CD4-positive, alpha-beta T cell treated with Interferon alpha-2 for 1 hour (primary cell): ENCODE measurements around the gene BRINP2.

Experiments used
- DNase-seq, 2 donors: peaks; one replicate each; pipeline ENCODE4 v3.0.0-alpha.2; 2020 to 2022

The BRINP2 gene, protein sequence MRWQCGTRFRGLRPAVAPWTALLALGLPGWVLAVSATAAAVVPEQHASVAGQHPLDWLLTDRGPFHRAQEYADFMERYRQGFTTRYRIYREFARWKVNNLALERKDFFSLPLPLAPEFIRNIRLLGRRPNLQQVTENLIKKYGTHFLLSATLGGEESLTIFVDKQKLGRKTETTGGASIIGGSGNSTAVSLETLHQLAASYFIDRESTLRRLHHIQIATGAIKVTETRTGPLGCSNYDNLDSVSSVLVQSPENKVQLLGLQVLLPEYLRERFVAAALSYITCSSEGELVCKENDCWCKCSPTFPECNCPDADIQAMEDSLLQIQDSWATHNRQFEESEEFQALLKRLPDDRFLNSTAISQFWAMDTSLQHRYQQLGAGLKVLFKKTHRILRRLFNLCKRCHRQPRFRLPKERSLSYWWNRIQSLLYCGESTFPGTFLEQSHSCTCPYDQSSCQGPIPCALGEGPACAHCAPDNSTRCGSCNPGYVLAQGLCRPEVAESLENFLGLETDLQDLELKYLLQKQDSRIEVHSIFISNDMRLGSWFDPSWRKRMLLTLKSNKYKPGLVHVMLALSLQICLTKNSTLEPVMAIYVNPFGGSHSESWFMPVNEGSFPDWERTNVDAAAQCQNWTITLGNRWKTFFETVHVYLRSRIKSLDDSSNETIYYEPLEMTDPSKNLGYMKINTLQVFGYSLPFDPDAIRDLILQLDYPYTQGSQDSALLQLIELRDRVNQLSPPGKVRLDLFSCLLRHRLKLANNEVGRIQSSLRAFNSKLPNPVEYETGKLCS

DNA sequence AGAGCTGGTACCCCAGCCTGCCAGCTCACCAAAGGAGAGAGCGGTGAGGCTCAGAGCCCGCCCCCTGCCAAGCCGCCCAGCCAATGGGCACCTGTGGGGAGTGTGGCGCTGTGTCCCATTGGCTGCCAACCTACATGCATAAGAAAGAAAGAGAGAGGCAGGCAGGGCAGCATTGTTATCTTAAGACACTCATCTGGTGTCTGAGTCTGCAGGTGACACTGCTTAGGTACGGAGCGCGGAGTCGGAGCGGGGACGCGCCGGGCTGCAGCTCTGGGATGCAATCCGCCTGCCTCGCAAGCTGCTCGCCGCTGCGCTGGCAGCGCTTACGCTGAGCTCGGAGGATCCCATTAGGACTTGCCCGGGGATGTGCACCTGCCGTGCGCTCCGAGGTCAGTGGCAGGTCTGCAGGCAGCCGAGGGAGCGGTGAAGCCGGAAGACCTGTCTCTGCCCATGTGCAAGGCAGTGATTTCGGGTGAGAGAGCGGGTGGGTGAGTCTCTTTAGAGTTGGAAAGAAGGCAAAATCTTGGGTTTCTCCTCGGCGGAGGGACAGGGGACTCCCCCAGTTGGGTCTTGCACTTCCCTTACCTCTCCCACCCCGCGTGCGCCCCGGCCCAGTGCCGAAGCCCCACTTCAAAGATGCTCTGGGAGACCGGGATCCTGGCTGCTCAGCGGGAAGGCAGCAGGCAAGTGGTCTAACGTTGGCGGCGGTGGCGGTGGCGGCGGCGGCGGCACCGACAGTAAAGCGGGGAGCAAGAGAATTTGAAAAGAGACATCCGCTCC is at the start of gene BRINP2:
TSS of gene BRINP2 (plus strand) at position 203 of the 780 bp plus-strand sequence. CDS start 58,919 bp downstream, outside the sequence.
- no peak for DNase-seq

DNA sequence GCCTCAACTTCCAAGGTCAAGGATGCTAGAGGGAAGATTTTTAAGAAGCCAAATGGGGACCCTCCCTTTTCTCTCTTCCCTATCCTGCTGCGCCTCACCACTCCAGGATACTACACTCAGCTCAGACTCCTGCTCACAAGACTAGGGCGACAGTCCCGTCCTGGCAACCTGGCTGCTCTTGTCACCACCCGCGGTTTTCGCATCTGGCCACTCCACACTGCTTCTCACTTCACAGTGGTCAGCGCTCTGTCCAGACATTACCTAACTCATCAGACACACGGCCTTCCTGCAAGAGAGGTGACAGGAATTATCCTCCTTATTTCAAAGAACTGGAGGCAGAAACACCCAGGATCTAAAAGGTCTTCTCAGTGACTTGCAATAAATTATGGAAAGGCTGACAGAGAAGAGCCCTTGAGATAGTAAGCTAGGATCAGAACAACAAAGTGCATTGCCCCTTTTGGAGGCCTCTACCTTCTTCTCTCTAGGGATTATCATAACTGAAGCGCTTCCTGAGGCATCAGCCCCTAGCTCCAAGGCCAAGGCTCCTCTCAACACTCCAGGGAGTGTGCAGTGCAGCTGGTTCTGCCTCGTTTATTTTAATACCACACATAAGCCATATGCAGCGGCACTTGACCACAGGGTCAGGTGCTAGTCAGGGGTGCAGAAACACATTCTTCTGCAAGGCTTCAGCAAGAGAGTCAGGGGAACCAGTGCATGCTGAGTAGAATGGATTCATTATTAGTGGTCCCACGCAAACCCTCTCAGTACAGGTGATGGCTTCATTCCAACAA is 48.1 kb upstream of the BRINP2 start:
- DNase-seq: no peak

DNA sequence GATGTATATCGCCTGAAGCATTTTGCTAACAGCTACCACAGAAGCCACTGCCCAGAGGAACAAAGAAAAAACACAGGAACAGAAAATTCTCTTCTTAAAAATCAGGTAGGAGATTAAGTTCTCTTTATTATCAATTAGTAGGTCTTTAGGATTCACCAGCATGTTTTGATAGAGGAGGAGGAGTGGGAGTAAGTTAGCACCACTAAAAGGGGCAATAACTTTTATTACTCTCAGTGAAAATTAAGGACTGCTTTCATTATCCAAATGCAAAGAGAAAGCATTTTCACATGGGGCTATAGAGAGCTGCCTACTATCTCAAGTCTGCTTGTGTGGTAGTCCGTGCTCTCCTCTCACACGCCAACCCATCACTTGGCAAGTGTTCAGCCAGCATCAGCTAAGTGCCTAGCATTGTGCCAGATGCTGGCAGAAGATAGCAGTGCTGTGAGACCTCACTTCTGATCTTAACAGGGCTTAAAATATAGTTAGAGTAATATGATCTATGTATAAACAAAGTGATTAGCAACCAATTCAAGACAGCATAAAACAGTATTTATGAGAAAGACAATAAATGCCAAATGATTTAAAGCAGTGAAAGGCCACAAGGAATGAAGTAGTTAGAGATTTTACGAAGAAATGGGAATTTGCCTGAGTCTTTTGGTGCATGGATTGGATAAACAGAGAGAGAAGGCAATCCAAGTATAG is 46.0 kb upstream of the BRINP2 start:
- DNase-seq: no peak

DNA sequence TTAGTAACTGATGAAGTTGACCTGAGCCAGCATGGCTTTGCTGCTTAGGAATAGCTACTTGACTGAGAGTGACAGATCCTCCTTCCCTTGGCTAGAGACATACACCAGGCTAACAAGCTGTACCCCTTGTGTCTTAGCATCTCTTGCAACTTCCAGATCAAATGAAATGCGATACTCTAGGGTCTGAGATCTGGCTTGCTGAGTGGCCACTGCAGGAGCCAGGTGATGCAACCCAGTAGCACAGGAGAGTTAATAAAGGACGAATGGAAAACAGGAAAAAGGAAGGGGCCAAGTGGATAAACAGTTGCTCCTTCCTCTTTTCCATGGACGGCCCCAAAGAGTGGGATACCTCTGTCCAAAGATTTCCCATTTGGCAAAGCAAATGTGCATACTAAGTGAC is 44.5 kb upstream of the BRINP2 start:
- no peak for DNase-seq

DNA sequence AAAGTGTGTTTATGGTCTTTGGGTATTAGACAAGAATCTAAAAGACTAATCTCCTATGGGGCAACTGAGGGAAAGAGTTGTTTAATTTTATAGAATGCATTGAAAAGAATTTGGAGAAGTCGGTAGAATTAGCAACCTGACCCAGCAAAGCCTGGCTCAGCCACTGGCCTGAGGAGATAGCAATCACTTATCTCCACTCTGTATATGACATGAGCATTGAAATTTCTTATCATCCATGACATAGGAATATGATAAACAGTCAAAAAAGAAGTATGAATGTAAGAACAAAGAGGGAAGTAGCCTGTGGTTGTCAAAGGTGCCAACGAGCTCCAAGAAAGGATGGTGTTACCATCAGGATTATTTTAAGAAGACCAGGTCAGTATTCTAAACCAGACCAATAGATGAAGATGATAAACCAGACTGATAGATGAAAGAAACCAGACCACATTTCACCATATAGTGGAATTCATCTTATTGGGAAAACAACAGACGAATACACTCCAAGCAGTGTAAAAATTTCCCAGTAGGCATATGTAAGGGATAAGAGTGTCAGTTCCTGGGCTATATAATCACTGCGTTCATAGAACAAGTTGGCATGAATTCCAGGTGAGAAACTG is 42.0 kb upstream of the BRINP2 start:
- no peak for DNase-seq

DNA sequence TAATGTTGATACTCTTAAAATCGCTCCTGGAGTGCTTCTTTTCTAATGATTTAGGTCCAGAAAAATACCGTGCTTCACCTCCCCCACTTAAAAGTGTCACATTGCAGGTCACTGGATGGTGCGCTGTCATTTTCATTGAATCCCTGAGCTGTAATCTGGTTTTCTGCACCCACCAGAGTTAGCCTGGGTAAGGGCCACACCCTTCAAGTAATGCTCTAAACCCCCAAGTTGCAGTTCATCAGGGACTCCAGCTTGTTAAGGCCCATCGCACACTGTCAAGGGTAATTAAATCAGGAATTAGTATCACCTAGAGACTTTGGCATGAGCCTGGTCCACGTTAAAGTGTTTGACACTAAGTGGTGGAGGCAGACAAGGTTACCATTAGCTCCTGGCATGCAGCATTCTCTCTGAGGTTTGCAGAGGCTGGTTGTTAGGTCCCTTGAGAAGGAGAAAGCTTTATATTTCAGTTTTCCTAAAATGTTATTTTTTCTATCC is 40.3 kb upstream of the BRINP2 start:
- no peak for DNase-seq

DNA sequence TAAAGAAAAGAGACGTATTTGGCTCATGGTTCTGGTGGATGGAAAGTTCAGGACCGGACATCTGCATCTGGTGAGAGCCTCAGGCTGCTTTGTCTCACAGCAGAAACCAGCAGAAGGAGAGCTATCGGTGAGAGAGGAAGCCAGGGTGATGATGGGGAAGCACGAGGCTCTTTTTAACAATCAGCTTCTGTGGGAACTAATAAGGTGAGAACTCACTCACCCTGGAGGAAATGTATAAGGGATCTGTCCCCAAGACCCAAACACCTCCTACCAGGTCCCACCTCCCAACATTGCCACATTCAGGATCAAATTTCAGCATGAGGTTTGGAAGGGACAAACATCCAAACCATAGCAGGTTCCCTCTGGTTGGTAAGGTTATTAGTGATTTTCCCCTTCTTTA is 39.0 kb upstream of the BRINP2 start:
- no peak for DNase-seq

DNA sequence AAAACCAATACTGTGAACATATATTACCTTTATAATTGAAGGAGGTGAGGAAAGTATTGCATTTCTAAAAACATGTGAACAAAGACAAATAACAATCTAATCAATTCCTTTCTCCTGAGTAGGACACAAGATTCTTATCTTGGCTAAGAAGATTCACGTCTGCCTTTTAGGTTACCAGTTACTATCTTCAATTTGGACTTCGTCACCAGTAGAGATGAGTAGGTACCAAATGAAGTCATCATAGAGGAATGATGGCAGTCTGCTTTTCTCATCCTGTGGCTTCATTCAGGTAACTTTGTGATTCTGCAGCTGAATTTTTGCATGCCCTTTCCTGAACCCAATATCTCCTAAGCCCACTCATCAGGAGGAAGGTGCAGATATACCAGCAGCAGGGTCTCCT is 38.6 kb upstream of the BRINP2 start:
- DNase-seq: no peak

DNA sequence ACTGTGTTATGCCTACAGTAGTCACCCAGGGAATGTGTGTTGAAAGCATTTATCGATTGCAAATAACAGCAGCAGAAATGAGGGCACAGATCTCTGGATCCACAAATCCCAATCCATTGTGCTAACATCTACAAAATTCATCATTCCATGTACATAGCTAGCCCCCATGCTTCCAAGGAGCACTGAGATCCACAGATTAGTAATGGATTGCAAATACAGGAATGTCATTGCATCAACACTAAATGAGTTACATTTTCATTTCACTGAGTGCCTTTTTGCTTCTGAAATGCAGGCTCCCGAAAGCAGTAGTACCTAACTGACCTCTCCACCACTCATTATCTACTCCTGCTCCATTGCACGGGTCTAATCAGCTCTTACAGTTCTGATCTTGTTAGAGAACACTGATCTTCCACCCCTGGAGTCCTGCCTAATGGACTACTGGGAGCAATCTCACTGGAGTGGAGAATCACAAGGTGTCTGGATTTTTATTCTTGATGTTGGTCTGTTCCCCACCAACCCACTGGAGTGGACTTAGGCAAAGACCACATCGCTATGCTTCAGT is 36.7 kb upstream of the BRINP2 start:
- no peak for DNase-seq

DNA sequence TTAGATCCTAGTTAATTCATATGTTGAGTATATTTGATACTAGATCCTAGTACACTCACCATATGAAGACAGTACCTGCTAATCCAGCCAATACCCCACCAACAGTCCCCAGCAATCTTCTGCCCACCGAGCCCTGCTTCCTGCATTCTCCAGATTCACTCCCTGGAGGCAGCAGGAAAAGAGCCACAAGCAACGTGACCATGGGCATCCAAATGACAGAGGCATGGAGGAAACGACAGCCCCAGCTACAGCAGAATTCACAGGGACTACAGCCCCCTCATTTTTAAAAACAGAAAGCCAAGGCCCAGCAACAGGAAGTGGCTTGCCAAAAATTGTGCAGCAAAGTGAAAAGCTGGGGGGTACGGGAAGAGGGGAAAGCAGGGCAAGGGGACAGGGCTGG is 35.5 kb upstream of the BRINP2 start:
- no peak for DNase-seq

DNA sequence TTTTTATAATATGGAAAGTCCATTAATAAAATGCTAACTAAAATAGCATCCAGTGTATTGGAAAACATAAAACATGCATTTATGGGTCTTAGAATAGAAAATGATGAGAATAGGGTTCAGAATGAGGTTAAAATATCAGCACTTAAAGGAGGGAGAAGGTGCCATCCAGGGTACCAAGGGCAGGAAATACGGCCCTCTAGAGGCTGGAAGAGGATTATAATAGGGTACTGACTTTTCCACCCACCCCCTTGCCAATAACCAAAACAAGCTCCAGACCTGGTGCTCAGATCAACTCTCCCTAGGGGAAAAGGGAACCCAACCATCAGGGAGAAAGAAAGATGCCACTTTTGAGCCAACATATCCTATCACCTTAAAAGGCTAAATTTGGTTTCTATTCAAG is 32.9 kb upstream of the BRINP2 start:
- no peak for DNase-seq

DNA sequence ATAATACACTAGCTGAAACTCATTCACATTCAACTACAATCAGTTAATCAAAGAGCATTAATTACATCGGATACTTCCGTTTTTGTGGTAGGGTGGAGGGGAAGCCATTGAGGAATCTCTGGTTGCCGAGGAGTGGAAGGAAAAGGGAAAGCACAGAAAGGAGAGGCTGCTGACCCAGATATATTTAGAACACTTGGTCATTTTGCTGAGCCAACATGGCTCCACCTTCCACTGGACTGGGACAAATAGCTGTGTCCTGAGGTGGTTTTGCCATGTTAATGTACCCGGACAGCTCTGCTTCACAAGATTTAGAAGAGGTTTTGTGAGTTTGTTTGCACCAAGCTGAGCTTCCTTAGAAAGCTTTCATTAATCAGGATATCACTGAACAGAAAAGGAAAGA is 32.4 kb upstream of the BRINP2 start:
- no peak for DNase-seq

DNA sequence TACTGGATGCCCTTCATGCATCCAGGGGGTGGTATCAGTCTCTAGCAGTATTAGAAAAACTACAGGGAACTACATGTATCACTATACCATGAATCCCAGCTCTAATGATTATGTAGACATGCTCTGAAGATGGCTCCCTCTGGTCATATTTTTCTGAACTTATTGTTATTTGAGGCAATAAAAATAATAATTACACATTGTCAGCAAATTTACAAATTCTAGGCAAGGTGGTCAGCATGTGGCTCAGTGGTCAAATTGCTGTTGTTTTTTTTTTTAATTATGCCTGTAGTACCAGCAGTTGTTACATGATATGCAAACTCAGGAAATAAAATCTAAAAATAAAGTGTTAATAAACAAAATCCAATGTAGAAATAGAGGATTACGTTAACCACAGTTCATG is 28.7 kb upstream of the BRINP2 start:
- DNase-seq: no peak

DNA sequence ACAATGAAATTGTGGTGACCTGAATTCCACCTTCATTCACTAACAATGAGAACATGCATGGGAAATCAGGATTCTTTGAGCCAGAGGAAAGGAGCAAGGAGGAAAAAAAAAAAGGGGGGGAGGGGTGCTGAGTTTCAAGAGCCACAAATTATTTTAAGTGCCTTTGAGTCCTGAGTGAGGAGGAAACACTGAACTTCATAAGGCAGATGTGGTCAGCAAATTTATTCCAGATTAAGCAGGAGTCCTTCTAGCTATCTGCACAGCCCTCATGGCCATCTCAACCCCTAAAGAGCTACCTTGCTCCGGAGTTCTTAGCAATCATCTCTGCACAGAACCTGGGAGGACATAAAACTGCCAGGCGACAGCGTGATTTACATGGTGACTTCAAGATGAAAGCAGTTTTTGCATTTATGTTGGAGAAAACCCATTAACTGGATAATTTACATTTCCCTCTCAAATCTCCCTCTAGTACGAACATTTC is 27.9 kb upstream of the BRINP2 start:
- DNase-seq: no peak

DNA sequence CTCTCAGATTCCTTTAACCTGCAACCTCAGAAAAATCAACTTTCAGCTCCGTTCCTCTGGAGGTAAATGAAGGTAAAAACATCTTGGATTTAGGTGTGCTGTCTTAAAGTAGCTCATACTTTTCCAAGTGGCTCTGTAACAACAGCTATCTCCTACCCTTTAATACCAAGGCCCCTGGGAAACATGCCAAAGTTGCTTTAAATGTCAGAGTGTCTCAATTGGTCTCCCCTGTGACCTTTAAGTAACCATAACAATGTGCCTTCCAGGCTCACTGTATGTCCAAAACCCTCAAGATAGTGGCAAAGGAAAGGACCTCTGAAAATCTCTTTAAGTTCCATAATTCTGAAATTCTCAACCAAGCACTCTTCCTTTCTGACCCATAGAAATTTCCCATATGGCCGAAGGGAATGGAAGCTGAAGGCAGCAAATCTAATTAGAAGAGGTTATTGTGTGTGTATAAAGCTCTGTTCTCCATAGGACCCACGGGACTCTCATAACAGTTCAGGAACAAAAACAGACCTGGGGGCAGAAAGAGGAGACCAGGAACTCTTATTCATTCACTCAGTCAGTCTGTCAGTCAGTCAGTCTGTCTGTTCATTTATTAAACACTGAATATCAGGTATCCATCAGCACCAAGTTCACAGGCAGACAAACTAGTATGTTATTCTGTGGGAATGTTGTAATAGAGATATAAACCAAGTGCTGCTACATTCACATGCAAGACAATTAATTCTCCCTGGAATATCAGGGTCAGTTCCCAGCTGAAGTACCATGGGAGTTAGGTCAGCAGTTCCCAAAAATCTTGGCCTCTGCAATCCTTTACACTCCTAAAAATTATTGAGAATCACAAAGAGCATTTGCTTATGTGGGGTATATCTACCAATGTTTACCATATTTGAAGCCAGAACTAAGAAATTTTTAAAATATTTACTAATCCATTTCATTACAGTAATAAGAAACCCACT is 25.4 kb upstream of the BRINP2 start:
- DNase-seq: no peak

DNA sequence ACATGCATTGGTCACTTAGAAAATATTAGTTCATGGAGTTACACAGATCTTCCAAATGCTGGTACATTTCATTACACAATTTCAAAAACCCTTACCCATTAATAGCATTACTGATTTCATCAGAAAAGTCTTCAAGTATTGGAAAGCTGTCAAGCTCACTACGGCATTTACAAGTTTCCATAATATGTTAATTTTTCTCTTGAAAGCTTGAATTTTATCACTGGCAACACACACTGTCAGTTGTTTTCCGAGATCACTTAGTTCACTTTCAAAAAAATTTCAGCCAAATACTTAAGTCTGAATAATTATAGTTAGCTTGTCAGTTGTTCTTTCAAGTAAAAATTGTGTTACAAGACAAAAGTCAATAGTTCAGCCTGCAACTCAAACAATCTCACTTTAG is 24.3 kb upstream of the BRINP2 start:
- no peak for DNase-seq

DNA sequence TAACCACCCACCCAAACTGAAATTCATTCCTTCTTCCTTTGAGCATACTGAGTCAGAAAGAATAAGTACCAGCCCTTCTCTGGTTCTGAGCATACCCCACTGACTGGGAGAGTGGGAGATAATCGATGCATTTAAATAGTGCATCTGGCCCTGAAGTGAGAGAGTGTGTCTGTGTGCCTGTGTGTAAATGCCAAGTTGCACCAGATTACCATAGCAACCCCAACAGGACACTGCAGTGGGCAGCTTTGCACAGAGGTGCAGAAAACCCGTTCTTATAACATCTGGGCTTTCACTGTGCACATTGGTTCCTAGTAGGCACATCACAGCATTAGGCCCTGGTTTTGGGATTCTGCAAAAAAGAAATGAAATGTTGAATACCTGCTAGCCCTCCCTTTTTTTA is 8.5 kb upstream of the BRINP2 start:
- no peak for DNase-seq

DNA sequence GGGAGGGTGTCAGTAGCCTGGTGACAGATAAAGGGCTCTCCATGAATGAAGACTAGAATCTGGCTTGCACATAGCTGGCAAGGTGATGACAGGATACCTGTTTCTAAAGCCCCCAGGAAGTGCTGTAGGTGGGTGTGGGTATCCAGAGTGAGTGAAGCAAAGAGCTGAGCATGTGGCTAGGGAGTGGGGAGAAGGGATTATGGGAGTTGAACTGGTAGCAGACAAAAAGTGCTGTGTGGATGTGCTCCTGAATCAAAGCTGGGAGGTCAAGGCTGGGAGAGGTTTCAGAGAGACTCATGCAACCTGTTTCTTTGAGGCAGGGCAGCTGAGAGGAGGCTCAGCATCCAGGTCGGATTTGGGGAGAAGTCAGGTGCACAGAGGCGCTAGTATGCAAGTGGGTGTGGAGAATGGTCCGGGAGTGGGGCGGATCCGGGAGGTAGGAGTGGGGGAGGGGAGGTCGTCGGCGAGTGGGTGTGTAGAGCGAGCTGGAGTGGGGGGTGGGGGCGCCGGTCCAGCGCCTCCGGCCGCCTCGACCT is 6.8 kb upstream of the BRINP2 start:
- DNase-seq: no peak

DNA sequence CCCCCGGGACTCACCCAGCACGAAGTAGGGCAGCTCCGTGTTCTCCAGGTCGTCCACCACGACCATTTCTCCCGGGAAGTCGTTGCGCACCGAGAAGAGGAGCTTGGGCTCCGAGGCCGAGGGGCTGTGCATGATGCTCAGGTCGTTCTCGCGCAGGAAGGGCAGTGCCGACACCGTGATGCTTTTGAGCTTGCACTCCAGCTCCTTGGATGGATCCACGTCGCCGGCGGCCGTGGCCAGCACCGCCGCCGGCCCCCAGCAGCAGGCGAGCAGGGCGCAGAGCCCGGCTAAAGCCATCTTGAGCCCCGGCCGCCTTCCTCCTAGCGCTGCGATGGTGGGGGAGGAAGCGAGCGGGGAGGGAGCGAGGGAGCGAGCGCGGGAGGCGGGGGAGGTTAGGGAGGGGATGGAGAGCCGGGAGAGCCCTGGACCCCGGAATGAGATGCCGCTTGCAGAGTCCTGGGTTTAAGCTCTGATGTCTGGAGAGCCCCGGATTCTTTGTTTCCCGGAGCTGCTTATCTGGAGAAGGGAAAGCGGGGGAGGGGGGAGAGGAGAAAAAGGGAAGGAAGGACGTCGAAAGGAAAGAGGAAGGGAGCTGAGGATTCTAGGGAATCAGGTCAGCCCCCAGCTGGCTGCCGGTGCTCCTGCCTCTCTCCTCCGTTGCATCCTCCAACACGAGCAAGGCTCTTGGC is 6.2 kb upstream of the BRINP2 start, which contains the start of gene ASTN1:
TSS of gene ASTN1 (minus strand) at position 333 of the 689 bp plus-strand sequence. CDS start at position 297, 36 bp downstream.
- DNase-seq: no peak
